BLaER1 (cell line): ENCODE data around the gene PHACTR3.

Experiments
- H3K27ac ChIP-seq: shearing (Covaris generic); formaldehyde crosslinking; 2 replicates; pipeline ENCODE4 v1.8.1; 2022
- H3K27me3 ChIP-seq: shearing (Covaris generic); formaldehyde crosslinking; 2 replicates; pipeline ENCODE4 v1.8.1; 2022
- H3K36me3 ChIP-seq: shearing (Covaris generic); formaldehyde crosslinking; 2 replicates; pipeline ENCODE4 v1.8.1; 2022
- H3K4me1 ChIP-seq: shearing (Covaris generic); formaldehyde crosslinking; 2 replicates; pipeline ENCODE4 v1.8.1; 2022
- H3K4me2 ChIP-seq: shearing (Covaris generic); formaldehyde crosslinking; 2 replicates; pipeline ENCODE4 v1.8.1; 2022
- H3K4me3 ChIP-seq: shearing (Covaris generic); formaldehyde crosslinking; 2 replicates; pipeline ENCODE4 v1.8.1; 2022
- H3K9ac ChIP-seq: shearing (Covaris generic); formaldehyde crosslinking; 2 replicates; pipeline ENCODE4 v1.8.1; 2022
- H3K9me3 ChIP-seq: shearing (Covaris generic); formaldehyde crosslinking; 2 replicates; pipeline ENCODE4 v1.8.1; 2022
- H4K20me1 ChIP-seq: shearing (Covaris generic); formaldehyde crosslinking; 2 replicates; pipeline ENCODE4 v1.8.1; 2022
- Cebpa-rat ChIP-seq: shearing (Covaris generic); IDR thresholded peaks from 2 replicates; pipeline ENCODE4 v1.8.1; 2022

PHACTR3 gene

DNA sequence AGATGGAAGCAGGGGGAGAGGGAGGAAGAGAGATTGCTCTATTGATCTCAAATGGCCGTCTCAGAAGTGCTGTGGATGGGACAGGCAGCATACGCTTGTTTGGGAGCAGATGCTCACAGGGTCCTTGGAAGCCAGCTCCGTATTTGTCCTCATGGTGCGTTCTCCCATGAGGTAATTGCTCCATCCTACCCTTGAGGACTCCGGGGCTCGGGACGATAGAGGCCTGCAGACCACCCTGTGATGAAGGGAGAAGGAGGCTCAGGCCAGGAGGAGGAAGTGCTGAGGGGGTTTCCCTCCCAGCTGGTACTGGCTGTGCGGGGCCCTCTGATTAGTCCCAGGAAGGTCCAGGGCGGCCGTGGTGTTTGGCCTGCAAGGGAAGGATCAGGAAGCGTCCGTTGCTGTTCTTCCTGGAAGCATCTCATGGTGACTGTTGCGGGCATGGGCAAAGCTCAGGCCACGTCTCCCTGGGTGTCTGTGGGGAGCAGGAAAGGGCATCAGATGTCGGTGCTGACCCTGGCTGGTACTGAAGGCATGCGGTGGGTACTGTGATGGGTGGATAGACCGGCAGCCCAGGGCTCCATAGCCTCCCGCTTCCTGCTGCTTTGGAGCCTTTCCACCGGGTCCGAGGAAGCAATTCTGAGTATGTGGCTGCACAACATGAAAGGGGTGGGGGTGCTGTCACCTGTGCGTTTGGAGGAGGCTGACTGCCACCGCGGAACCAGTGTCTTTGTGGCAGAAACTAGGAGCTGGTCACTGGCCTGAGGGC is 170.8 kb downstream of the PHACTR3 start:
- peaks cover 100% of the 10 kb centered on the region for H4K20me1 ChIP-seq
- peaks cover 79% of the 10 kb centered on the region for H3K4me1 ChIP-seq
- TF ChIP-seq Cebpa-rat, result no peak
- no peaks in the 10 kb centered on the region for H3K9me3 ChIP-seq
- no peak overlapping the region for H3K4me2 ChIP-seq
- no peak overlapping the region for H3K27ac ChIP-seq
- no peak overlapping the region for H3K9ac ChIP-seq
- H3K27me3 ChIP-seq, result no peaks in the 10 kb centered on the region
- no peak overlapping the region for H3K4me3 ChIP-seq
- H3K36me3 ChIP-seq, result peaks cover 100% of the 10 kb centered on the region

DNA sequence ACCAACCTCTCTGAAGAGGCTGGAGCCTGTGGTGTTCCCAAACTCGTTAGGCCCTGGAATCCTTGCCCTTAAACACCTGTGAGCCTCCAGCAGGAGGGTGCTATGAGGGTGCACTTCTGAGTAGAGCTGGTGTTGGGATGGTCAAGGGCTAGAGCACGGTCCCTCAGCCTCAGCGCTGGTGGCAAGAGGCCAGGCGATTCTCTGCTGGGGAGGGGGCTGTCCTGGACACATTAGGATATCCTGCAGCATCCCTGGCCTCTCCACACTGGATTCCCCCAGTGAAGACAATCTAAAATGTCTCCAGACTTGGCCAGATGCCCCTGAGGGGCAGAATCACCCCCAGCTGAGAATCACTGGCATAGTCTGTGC is 171.3 kb downstream of the PHACTR3 start:
- peaks cover 79% of the 10 kb centered on the region for H3K4me1 ChIP-seq
- H3K9ac ChIP-seq, result no peak overlapping the region
- peaks cover 100% of the 10 kb centered on the region for H4K20me1 ChIP-seq
- no peak for TF ChIP-seq Cebpa-rat
- no peak overlapping the region for H3K4me2 ChIP-seq
- H3K27ac ChIP-seq, result no peak overlapping the region
- no peaks in the 10 kb centered on the region for H3K27me3 ChIP-seq
- H3K36me3 ChIP-seq, result peaks cover 100% of the 10 kb centered on the region
- no peak overlapping the region for H3K4me3 ChIP-seq
- H3K9me3 ChIP-seq, result no peaks in the 10 kb centered on the region

DNA sequence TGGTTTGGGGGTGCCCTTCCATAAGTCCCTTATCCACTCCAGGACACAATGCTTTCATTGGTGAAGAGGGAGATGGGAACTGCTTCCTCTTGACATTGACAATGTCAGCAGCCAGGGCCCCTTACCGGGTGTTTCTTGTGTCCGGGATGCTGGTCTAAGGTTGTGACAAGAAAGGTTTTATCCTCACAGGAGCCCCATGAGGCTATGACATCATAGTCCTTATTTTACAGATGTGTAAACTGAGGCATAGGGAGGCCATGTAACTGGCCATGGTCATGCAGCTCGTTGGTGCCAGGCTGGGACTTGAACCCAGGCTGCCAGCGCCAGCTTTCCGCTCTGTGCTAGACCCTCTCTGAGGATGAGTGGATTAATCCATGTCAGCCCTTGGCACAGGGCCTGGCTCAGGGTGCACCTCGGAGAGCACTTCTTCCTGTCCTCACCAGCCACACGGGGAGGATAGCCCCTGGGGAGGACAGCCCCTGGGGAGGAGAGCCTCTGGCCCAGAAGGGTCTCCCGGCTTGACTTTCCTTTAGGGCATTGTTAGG is 171.8 kb downstream of the PHACTR3 start:
- Histone ChIP-seq H3K4me1 (peaks cover 79% of the 10 kb centered on the region), H3K9me3 (no peaks in the 10 kb centered on the region), H3K36me3 (peaks cover 100% of the 10 kb centered on the region), H3K9ac (no peak overlapping the region), H3K27me3 (no peaks in the 10 kb centered on the region), H3K4me2 (no peak overlapping the region), H3K27ac (no peak overlapping the region), H3K4me3 (no peak overlapping the region), H4K20me1 (peaks cover 100% of the 10 kb centered on the region)
- TF ChIP-seq Cebpa-rat, result no peak

GRCh38 chr20:59776626-59777330 is 172.4 kb downstream of the PHACTR3 start:
- Histone ChIP-seq H3K4me3 (no peak overlapping the region), H3K4me1 (peaks cover 75% of the 10 kb centered on the region), H3K4me2 (no peak overlapping the region), H3K9ac (no peak overlapping the region), H3K36me3 (peaks cover 100% of the 10 kb centered on the region), H3K27ac (no peak overlapping the region), H3K27me3 (no peaks in the 10 kb centered on the region), H3K9me3 (no peaks in the 10 kb centered on the region), H4K20me1 (peaks cover 100% of the 10 kb centered on the region)
- no peak for TF ChIP-seq Cebpa-rat

- Histone ChIP-seq H3K4me2 (no peak overlapping the region), H4K20me1 (peaks cover 100% of the 10 kb centered on the region), H3K9ac (no peak overlapping the region), H3K4me1 (peaks cover 69% of the 10 kb centered on the region), H3K36me3 (peaks cover 100% of the 10 kb centered on the region), H3K27me3 (no peaks in the 10 kb centered on the region), H3K27ac (no peak overlapping the region), H3K9me3 (no peaks in the 10 kb centered on the region), H3K4me3 (no peak overlapping the region)
- TF ChIP-seq Cebpa-rat, result no peak
Measured at GRCh38 chr20:59777331-59777725, 173.0 kb downstream of the PHACTR3 start.

DNA sequence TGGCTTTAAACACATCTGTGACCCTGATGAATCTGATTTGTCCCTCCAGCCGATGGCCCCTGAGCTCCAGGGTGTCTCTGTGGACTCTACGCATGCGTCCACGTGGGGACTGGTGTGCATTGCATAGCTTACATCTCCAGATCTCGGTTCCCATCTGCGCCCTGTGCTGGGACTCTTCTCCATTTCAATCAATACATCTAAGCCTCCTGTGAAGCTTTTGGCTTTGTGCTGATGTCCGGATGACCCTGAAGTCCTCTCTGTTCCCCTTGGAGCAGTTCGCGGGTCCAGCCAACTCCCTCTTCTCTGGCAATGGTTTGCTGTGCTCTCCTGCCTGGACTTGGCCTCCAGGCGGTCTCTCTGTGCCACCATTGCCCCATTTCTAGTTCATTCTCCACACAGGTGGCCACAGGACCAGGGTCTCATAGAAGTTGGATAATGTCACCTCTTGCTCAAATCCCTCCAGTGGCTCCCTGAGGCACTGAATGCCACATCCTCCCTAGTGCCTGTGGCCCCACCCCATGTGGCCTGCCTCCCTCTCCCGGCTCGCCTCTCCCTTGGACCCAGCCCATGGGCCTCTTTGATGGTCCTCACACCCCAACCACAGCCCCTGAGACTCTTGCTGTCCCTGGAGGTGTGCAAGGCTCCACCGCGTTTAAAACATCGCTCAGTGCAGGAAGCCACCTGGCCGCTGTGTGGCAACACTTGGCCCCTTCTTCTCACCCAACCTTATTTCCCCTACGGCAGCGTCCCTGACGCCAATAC is 173.7 kb downstream of the PHACTR3 start:
- no peak overlapping the region for H3K4me2 ChIP-seq
- peaks cover 100% of the 10 kb centered on the region for H3K36me3 ChIP-seq
- H3K27me3 ChIP-seq, result no peaks in the 10 kb centered on the region
- H4K20me1 ChIP-seq, result peaks cover 100% of the 10 kb centered on the region
- no peak overlapping the region for H3K4me3 ChIP-seq
- TF ChIP-seq Cebpa-rat, result no peak
- no peak overlapping the region for H3K27ac ChIP-seq
- no peaks in the 10 kb centered on the region for H3K9me3 ChIP-seq
- peaks cover 63% of the 10 kb centered on the region for H3K4me1 ChIP-seq
- no peak overlapping the region for H3K9ac ChIP-seq

GRCh38 chr20:59778615-59779200 is 174.4 kb downstream of the PHACTR3 start:
- Histone ChIP-seq H3K36me3 (peaks cover 100% of the 10 kb centered on the region), H3K27me3 (no peaks in the 10 kb centered on the region), H3K9me3 (no peaks in the 10 kb centered on the region), H3K27ac (no peak overlapping the region), H4K20me1 (peaks cover 100% of the 10 kb centered on the region), H3K4me3 (no peak overlapping the region), H3K9ac (no peak overlapping the region), H3K4me2 (no peak overlapping the region), H3K4me1 (peaks cover 62% of the 10 kb centered on the region)
- TF ChIP-seq Cebpa-rat, result no peak

GRCh38 chr20:59779656-59780380 is 175.5 kb downstream of the PHACTR3 start:
- Histone ChIP-seq H3K27ac (no peak overlapping the region), H3K9me3 (no peaks in the 10 kb centered on the region), H3K4me3 (no peak overlapping the region), H3K4me2 (no peak overlapping the region), H3K27me3 (no peaks in the 10 kb centered on the region), H3K9ac (no peak overlapping the region), H3K4me1 (peaks cover 52% of the 10 kb centered on the region), H4K20me1 (peaks cover 99% of the 10 kb centered on the region), H3K36me3 (peaks cover 100% of the 10 kb centered on the region)
- no peak for TF ChIP-seq Cebpa-rat
